ENCODE data around the gene BCO1.

DNA sequence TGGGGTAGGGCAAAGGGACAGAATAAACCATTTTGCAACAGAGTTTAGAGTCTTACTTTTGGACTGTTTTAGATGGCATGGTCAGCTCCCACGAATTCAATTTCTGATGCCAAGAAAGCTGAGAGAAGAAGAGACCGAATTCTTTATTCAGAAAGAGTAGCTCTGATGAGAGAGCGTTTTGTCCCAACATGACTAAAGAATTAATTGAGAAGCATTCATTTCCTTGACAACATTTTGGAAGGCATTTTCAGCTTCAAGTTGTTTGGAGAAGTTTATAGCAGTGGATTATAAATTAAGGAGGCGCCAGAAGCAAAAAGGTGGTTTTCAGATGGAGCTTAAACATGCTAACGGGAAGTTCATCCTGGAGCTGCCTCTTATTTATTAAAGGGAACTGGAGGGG is 88.5 kb downstream of the BCO1 start:
- TF ChIP-seq, protein P1, sequence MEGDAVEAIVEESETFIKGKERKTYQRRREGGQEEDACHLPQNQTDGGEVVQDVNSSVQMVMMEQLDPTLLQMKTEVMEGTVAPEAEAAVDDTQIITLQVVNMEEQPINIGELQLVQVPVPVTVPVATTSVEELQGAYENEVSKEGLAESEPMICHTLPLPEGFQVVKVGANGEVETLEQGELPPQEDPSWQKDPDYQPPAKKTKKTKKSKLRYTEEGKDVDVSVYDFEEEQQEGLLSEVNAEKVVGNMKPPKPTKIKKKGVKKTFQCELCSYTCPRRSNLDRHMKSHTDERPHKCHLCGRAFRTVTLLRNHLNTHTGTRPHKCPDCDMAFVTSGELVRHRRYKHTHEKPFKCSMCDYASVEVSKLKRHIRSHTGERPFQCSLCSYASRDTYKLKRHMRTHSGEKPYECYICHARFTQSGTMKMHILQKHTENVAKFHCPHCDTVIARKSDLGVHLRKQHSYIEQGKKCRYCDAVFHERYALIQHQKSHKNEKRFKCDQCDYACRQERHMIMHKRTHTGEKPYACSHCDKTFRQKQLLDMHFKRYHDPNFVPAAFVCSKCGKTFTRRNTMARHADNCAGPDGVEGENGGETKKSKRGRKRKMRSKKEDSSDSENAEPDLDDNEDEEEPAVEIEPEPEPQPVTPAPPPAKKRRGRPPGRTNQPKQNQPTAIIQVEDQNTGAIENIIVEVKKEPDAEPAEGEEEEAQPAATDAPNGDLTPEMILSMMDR (IDR thresholded peaks at IDR 0.05): no peak
- TF ChIP-seq EZH2 (IDR thresholded peaks at IDR 0.05): no peak

Data from neural progenitor cell (in vitro differentiated cells).